K562 (cell line): ENCODE measurements around the gene CNOT10. TPM values are rescaled to one million over a fixed set of nuclear protein-coding genes. Genes with fewer than 3 reads are reported as not detected.

Experiments
- ATF7 ChIP-seq: fragments of 450-650 bp; IDR thresholded peaks from 2 replicates; pipeline ENCODE4 v1.7.1; 2014; ENCODE audit warnings: mild to moderate bottlenecking, moderate library complexity
- CBX1 ChIP-seq: sonication (generic); IDR thresholded peaks from 2 replicates; pipeline ENCODE4 v1.6.1; 2016; ENCODE audit warnings: antibody characterized with exemption, low read depth, mild to moderate bottlenecking
- CREB5 ChIP-seq: fragments of 250-450 bp; sonication (Bioruptor Pico); IDR thresholded peaks from 2 replicates; pipeline ENCODE4 v1.5.0; 2020; ENCODE audit warnings: mild to moderate bottlenecking
- DACH1 ChIP-seq: fragments of 450-650 bp; IDR thresholded peaks from 2 replicates; pipeline ENCODE4 v1.6.1; 2018; ENCODE audit not compliant: partially characterized antibody
- ELF4 ChIP-seq: fragments of 450-650 bp; formaldehyde crosslinking; IDR thresholded peaks from 2 replicates; pipeline ENCODE4 v1.4.0; 2022; ENCODE audit warnings: missing genetic modification characterization
- FOS ChIP-seq: IDR thresholded peaks from 3 replicates; pipeline ENCODE4 v1.6.1; 2011; ENCODE audit not compliant: insufficient read length; ENCODE audit errors: extremely low read depth
- NCOR1 ChIP-seq: fragments of 450-650 bp; IDR thresholded peaks from 2 replicates; pipeline ENCODE4 v1.6.1; 2016; ENCODE audit warnings: mild to moderate bottlenecking, moderate library complexity
- NELFE ChIP-seq: IDR thresholded peaks from 2 replicates; pipeline ENCODE4 v1.6.1; 2011; ENCODE audit warnings: mild to moderate bottlenecking; ENCODE audit not compliant: insufficient read depth, insufficient read length
- TAL1 ChIP-seq: fragments of 450-650 bp; IDR thresholded peaks from 2 replicates; pipeline ENCODE4 v1.6.1; 2016; ENCODE audit warnings: mild to moderate bottlenecking
- THRAP3 ChIP-seq: fragments of 450-650 bp; IDR thresholded peaks from 2 replicates; pipeline ENCODE4 v1.6.1; 2016; ENCODE audit warnings: mild to moderate bottlenecking, inconsistent platforms, borderline replicate concordance
- TSC22D4 ChIP-seq: fragments of 450-650 bp; IDR thresholded peaks from 2 replicates; pipeline ENCODE4 v1.6.1; 2016; ENCODE audit warnings: missing genetic modification characterization, missing biosample characterization, control low read depth
- ZNF124 ChIP-seq: sonication (generic); formaldehyde crosslinking; IDR thresholded peaks from 2 replicates; pipeline ENCODE4 v1.8.1; 2022; ENCODE audit warnings: missing genetic modification reagents
- polyA plus RNA-seq, 8 experiments: library from polyadenylated mRNA; depleted of rRNA in 4 of 8; stranded (reverse) in 5 of 8; unstranded in 3 of 8; fragments of >200 nt; fragmentation: Nextera tagmentation in 2 of 8; fragmentation: Illumina TruSeq in 1 of 8; extraction: Ambion mirVana in 2 of 8; extraction: Trizol in 1 of 8; gene quantifications; 2 replicates each; pipeline versions ENCODE4 v1.2.1 to v1.2.3, GENCODE V29; 2011 to 2014; ENCODE audit warnings: inconsistent platforms in 1 of 8, missing spikeins in 1 of 8
- total RNA-seq, 7 experiments: library from RNA; depleted of rRNA in 6 of 7; stranded (reverse); fragments of >200 nt in 6 of 7; fragmentation: Illumina TruSeq in 2 of 7; extraction: Trizol in 2 of 7; gene quantifications; 2 replicates each; pipeline versions ENCODE4 v1.2.1 to v1.2.3, GENCODE V29; 2011 to 2021; ENCODE audit warnings: low replicate concordance in 1 of 7
- TF ChIP-seq, protein P1 (sequence below): sonication (generic); formaldehyde crosslinking; IDR thresholded peaks from 2 replicates; pipeline ENCODE4 v1.8.1; 2023; ENCODE audit warnings: mild to moderate bottlenecking, missing genetic modification reagents
- TF ChIP-seq, protein P2 (sequence below): fragments of 450-650 bp; IDR thresholded peaks from 2 replicates; pipeline ENCODE4 v1.6.1; 2016; ENCODE audit warnings: antibody characterized with exemption

CNOT10 gene
- total and polyA plus RNA-seq, 9 of the 15 experiments (the other 6 are each of a cell fraction or from before 2014, with no cell fraction given), result 35.7 to 114 (median 81.9) TPM

GRCh38 chr3:32684800-32685542 lies at the start of gene CNOT10 (continued):
- TF ChIP-seq DACH1, result no peak
- no peak for TF ChIP-seq CREB5 (CRISPR knock-in tag)
- TF ChIP-seq ELF4 (CRISPR knock-in tag), result 0 out of 2 replicates have a peak, but pooled peaks have one; percentile 4
- TF ChIP-seq, protein P1, sequence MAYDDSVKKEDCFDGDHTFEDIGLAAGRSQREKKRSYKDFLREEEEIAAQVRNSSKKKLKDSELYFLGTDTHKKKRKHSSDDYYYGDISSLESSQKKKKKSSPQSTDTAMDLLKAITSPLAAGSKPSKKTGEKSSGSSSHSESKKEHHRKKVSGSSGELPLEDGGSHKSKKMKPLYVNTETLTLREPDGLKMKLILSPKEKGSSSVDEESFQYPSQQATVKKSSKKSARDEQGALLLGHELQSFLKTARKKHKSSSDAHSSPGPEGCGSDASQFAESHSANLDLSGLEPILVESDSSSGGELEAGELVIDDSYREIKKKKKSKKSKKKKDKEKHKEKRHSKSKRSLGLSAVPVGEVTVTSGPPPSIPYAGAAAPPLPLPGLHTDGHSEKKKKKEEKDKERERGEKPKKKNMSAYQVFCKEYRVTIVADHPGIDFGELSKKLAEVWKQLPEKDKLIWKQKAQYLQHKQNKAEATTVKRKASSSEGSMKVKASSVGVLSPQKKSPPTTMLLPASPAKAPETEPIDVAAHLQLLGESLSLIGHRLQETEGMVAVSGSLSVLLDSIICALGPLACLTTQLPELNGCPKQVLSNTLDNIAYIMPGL (CRISPR knock-in tag), result 0 out of 2 replicates have a peak, but pooled peaks have one; percentile 57
- peak; percentile 71; the same call in 1 of the 2 replicates for TF ChIP-seq CBX1
- TF ChIP-seq ATF7, result peak; percentile 100
- TF ChIP-seq NELFE, result no peak
- no peak for TF ChIP-seq ZNF124 (CRISPR knock-in tag)
- peak; percentile 65 for TF ChIP-seq NCOR1
- no peak for TF ChIP-seq TSC22D4
- TF ChIP-seq, protein P2, sequence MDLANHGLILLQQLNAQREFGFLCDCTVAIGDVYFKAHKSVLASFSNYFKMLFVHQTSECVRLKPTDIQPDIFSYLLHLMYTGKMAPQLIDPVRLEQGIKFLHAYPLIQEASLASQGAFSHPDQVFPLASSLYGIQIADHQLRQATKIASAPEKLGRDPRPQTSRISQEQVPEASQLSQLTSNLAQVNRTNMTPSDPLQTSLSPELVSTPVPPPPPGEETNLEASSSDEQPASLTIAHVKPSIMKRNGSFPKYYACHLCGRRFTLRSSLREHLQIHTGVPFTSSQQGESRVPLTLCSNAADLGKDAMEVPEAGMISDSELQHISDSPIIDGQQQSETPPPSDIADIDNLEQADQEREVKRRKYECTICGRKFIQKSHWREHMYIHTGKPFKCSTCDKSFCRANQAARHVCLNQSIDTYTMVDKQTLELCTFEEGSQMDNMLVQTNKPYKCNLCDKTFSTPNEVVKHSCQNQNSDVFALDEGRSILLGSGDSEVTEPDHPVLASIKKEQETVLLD, result peak; percentile 90
- TF ChIP-seq FOS, result no peak
- TF ChIP-seq TAL1, result no peak
- no peak for TF ChIP-seq THRAP3
